Uterus (tissue), 4 donors: ENCODE measurements around the gene CREB5. TPM values are rescaled to one million over a fixed set of nuclear protein-coding genes. Genes with fewer than 3 reads are reported as not detected.

Experiments
- DNase-seq, 2 donors: peaks; one replicate each; pipeline ENCODE4 v3.0.0-alpha.2; 2019 to 2020
- H3K27ac ChIP-seq, 2 donors: fragments of 200-600 bp; sonication (generic); 1 replicate in 1 of 2; 2 replicates in 1 of 2; pipeline ENCODE4 v1.5.1; 2016 to 2018
- H3K27me3 ChIP-seq, 2 donors: fragments of 200-600 bp; sonication (generic); one replicate each; pipeline ENCODE4 v1.5.1; 2018 to 2019; ENCODE audit warnings: control low read depth in 1 of 2
- H3K36me3 ChIP-seq, 2 donors: fragments of 200-600 bp; sonication (generic); one replicate each; pipeline ENCODE4 v1.5.1; 2019; ENCODE audit warnings: control low read depth in 1 of 2
- H3K4me1 ChIP-seq, 2 donors: fragments of 200-600 bp; sonication (generic); one replicate each; pipeline ENCODE4 v1.5.1; 2018 to 2019; ENCODE audit warnings: control low read depth in 1 of 2
- H3K4me3 ChIP-seq, 2 donors: fragments of 200-600 bp; sonication (generic); 1 replicate in 1 of 2; 2 replicates in 1 of 2; pipeline ENCODE4 v1.5.1; 2018 to 2019; ENCODE audit warnings: mild to moderate bottlenecking in 1 of 2
- H3K9me3 ChIP-seq, 2 donors: fragments of 200-600 bp; sonication (generic); one replicate each; pipeline ENCODE4 v1.5.1; 2019; ENCODE audit warnings: control low read depth in 1 of 2
- CTCF ChIP-seq, 4 experiments: fragments of 200-600 bp in 2 of 4; fragments of 450-650 bp in 2 of 4; sonication (generic) in 2 of 4; IDR thresholded peaks; one replicate each; pipeline ENCODE4 v1.5.1; 2016 to 2019; ENCODE audit warnings: antibody characterized with exemption in 4 of 4, mild to moderate bottlenecking in 2 of 4, moderate library complexity in 1 of 4
- POLR2A ChIP-seq, 2 donors: fragments of 450-650 bp; IDR thresholded peaks; one replicate each; pipeline ENCODE4 v1.6.1; 2016; ENCODE audit warnings: antibody characterized with exemption in 2 of 2, mild to moderate bottlenecking in 1 of 2, moderate library complexity in 1 of 2
- intact Hi-C: fragments of 100-400 bp; cut with DNase I; formaldehyde crosslinking; loops from one replicate; pipeline ENCODE4 v1.15.1; 2023; ENCODE audit warnings: low total_unique reads
- total RNA-seq, 4 donors: library from RNA; depleted of rRNA in 3 of 4; stranded (reverse); fragments of >200 nt in 3 of 4; gene quantifications; one replicate each; pipeline versions ENCODE4 v1.1.0 to v1.2.4, GENCODE V29; 2014 to 2023
- donor health status: DM: yes; HTN: yes; CAD: no.

The CREB5 gene
- total RNA-seq, 4 donors from 2014 or later, result 7.1 to 40.2 (median 23.9) TPM

- Histone ChIP-seq H3K27me3 (no peaks in the 10 kb centered on the region), H3K4me1 (no peaks in the 10 kb centered on the region), H3K4me3 (no peak overlapping the region), H3K27ac (no peak overlapping the region), H3K36me3 (no peaks in the 10 kb centered on the region), H3K9me3 (no peaks in the 10 kb centered on the region)
- no peak for TF ChIP-seq POLR2A (IDR thresholded peaks at IDR 0.05)
- TF ChIP-seq CTCF (IDR thresholded peaks at IDR 0.05), result no peak
- intact Hi-C loops, result no loop called here
- no peak for DNase-seq
Observed at GRCh38 chr7:28787106-28787505, 374.8 kb downstream of the CREB5 start.

GRCh38 chr7:28790467-28790866 is 378.1 kb downstream of the CREB5 start:
- TF ChIP-seq POLR2A (IDR thresholded peaks at IDR 0.05) (no peak), CTCF (IDR thresholded peaks at IDR 0.05) (no peak)
- no peak for DNase-seq
- no peak overlapping the region for H3K27ac ChIP-seq
- no peak overlapping the region for H3K4me3 ChIP-seq
- H3K36me3 ChIP-seq, result no peaks in the 10 kb centered on the region
- intact Hi-C loops, result no loop called here
- H3K4me1 ChIP-seq, result no peaks in the 10 kb centered on the region
- no peaks in the 10 kb centered on the region for H3K27me3 ChIP-seq
- no peaks in the 10 kb centered on the region for H3K9me3 ChIP-seq

- Histone ChIP-seq H3K9me3 (no peaks in the 10 kb centered on the region), H3K27ac (no peak overlapping the region), H3K4me3 (no peak overlapping the region), H3K36me3 (no peaks in the 10 kb centered on the region), H3K27me3 (no peaks in the 10 kb centered on the region), H3K4me1 (no peaks in the 10 kb centered on the region)
- DNase-seq, result no peak
- intact Hi-C loops, result no loop called here
- TF ChIP-seq CTCF (IDR thresholded peaks at IDR 0.05), result no peak
- no peak for TF ChIP-seq POLR2A (IDR thresholded peaks at IDR 0.05)
Observed at GRCh38 chr7:28792858-28793257, 380.5 kb downstream of the CREB5 start.

DNA sequence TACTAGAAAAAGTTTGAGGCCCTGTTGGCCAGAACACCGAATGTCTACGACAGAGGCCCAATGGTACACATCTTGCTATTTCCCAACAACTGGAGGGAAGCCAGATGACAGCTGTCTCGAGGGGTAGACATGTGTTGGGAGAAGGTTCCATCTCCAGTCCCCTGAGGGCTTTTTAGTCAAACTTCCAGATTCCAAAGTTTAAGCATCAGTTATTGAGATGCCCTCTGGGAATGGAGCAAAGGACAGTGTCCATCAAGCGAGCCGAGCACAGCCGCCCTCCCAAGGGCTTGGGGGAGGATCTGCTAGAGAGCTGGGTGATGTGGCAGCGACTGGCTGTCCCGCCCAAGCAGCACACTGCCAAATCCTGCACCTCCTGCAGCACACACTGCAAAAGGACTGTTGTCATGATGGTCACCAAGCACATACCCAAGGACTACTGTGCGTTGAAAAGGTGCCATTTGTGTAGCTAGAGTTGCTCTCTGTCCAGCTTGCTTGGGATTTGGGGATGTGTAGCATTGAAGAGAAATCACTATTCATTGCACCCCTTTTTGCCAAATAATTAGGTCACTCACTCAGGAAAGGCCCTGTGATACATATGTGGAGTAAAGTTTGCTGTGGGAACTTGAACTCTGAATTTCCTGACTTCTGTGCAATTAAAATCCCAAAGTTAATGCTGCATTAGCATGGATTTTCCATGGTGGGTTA is 381.2 kb downstream of the CREB5 start:
- Histone ChIP-seq H3K27me3 (no peaks in the 10 kb centered on the region), H3K36me3 (no peaks in the 10 kb centered on the region), H3K27ac (no peak overlapping the region), H3K9me3 (no peaks in the 10 kb centered on the region), H3K4me1 (no peaks in the 10 kb centered on the region), H3K4me3 (no peak overlapping the region)
- no peak for DNase-seq
- intact Hi-C loops, result no loop called here
- TF ChIP-seq CTCF (IDR thresholded peaks at IDR 0.05), result no peak
- TF ChIP-seq POLR2A (IDR thresholded peaks at IDR 0.05), result no peak

DNA sequence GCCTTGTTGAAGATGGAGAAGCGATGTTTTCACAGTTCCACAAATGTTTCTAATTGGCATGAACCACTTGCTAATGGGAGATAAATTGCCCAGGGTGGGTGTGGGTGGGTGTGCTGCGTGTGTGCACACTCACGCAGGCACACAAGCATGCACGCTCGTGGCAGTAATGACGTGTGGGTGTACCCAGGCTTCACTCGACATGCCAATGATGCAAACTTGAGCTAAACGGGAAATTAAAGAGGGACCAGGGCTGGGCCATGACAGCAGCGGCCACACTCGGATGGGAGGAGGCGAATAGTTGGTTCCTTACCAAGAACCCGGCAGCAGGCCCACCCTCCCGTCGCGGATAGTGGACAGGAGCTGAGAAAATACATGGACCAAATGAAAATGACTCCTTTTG is 386.0 kb downstream of the CREB5 start:
- no peak for TF ChIP-seq POLR2A (IDR thresholded peaks at IDR 0.05)
- no peaks in the 10 kb centered on the region for H3K27me3 ChIP-seq
- no peak overlapping the region for H3K27ac ChIP-seq
- no peak overlapping the region for H3K4me3 ChIP-seq
- no peaks in the 10 kb centered on the region for H3K9me3 ChIP-seq
- no peaks in the 10 kb centered on the region for H3K36me3 ChIP-seq
- intact Hi-C loops, result no loop called here
- DNase-seq, result no peak
- no peaks in the 10 kb centered on the region for H3K4me1 ChIP-seq

- H3K9me3 ChIP-seq, result no peaks in the 10 kb centered on the region
- no peak overlapping the region for H3K4me3 ChIP-seq
- H3K27me3 ChIP-seq, result no peaks in the 10 kb centered on the region
- intact Hi-C loops, result no loop called here
- no peaks in the 10 kb centered on the region for H3K4me1 ChIP-seq
- TF ChIP-seq CTCF (IDR thresholded peaks at IDR 0.05) (no peak), POLR2A (IDR thresholded peaks at IDR 0.05) (no peak)
- H3K36me3 ChIP-seq, result no peaks in the 10 kb centered on the region
- H3K27ac ChIP-seq, result no peak overlapping the region
- no peak for DNase-seq
Observed at GRCh38 chr7:28799619-28800018, 387.3 kb downstream of the CREB5 start.
